Measurements from ENCODE around the gene GJB2.

The GJB2 gene

GRCh38 chr13:20192158-20192835 is 441 bp downstream of the GJB2 start:
- no peak for DNase-seq (ENCODE audit: low read depth)

DNA sequence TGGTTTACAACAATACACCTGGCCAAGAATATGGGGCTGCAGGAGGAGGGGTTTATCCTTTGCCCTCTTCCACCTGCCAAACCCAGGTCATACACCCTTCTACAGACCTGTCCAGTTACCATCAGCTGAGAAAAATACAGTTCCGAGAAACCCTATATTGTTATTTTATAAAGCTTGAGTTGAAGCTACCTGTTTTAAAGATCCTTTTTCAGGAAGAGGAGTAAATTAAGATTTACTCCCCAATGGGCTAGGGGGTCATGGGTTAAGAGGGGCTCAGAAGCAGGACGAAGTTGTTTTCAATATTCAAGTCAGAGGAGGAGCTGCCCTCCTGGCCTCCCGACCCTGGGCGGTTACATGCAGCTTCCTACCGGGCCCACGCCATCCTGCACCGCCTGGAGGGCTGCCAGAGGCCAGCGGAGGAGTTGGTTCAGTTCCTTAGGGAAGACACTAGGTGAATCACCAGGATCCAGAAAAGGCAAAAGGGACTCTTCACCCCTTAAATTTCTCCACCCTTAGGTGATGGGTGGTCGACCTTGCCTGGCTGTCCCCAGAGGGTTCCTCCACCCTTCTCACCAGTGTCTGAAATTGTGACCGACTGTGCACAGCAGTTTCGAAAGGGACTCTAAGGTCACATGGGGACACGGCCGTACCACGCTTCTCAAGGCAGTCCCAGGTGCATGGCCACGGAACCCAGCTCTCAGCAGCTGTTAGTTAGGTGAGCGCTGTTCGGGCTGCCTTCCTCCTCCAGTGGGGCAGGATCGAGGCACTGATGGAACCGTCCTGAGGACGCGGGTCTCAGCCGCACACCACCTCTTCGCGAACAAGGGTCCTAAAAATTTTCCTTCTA is 1.2 kb downstream of the GJB2 start:
- no peak for DNase-seq (ENCODE audit: low read depth)

GRCh38 chr13:20190481-20191310 is 2.0 kb downstream of the GJB2 start:
- no peak for DNase-seq (ENCODE audit: low read depth)

- DNase-seq (ENCODE audit: low read depth) = no peak
These were observed 2.7 kb downstream of the GJB2 start for GRCh38 chr13:20190076-20190475.

- no peak for DNase-seq (ENCODE audit: low read depth)
These were observed 3.8 kb downstream of the GJB2 start for GRCh38 chr13:20188667-20189553.

GRCh38 chr13:20186771-20187170 is 6.0 kb downstream of the GJB2 start:
- DNase-seq (ENCODE audit: low read depth) = no peak

GRCh38 chr13:20185366-20186056 is 7.2 kb downstream of the GJB2 start:
- no peak for DNase-seq (ENCODE audit: low read depth)

GRCh38 chr13:20182231-20182846 is 10.4 kb downstream of the GJB2 start:
- no peak for DNase-seq (ENCODE audit: low read depth)

DNA sequence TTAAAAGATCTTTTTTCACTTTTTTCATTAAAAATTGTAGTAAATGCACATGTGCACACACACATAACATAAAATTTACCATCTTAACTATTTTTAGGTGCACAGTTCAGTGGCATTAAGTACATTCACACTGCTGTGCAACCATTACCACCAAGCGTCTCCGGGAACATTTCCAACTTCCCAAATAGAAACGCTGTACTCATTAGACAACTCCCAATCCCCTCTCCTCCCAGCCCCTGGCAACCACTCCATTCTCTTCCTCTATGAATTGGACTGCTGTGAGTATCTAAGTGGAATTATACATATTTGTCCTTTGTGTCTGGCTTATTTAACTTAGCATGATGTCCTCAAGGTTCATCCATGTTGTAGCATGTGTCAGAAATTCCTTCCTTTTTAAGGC is 11.6 kb downstream of the GJB2 start:
- DNase-seq (ENCODE audit: low read depth) = no peak

- DNase-seq (ENCODE audit: low read depth) = no peak
These were observed 14.6 kb downstream of the GJB2 start for GRCh38 chr13:20178156-20178555.

DNA sequence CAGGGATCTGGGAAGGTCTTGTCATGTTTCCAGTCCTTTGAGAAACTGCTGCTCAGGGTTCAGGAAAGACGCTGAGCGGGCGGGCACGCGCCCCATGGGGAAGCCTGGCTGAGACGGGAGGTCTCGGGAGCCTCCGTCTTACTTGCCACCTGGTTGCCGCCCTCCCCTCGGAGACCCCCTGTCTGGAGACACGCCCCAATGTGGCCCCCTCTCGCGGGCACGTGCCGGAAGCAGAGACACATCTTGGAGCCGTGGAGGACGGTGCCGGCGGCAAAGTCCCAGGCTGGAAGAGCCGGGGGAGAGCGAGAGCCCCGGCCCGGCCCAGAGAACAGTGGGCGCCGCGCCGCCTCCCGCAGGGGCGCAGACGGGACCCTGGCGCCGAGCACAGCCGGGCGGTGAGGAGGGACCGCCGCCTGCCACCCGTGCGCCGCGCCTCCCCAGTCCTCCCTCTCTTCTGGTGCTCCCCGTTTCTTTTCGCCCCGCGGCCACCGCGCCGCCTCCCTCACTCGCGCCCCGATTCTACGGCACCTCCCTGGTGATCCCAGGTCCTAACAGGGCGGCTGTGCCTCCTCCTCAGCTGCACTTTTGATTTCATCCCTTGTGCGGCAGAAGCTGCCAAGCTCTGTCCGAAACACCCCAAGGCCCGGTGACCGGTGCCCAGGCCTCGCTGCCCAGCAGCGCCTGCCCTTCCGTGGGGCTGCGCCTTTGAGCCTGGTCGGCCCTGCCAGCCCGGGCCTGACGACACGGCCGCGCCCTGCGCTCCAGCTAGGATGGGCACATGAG is 15.5 kb downstream of the GJB2 start:
- DNase-seq (ENCODE audit: low read depth) = no peak

DNA sequence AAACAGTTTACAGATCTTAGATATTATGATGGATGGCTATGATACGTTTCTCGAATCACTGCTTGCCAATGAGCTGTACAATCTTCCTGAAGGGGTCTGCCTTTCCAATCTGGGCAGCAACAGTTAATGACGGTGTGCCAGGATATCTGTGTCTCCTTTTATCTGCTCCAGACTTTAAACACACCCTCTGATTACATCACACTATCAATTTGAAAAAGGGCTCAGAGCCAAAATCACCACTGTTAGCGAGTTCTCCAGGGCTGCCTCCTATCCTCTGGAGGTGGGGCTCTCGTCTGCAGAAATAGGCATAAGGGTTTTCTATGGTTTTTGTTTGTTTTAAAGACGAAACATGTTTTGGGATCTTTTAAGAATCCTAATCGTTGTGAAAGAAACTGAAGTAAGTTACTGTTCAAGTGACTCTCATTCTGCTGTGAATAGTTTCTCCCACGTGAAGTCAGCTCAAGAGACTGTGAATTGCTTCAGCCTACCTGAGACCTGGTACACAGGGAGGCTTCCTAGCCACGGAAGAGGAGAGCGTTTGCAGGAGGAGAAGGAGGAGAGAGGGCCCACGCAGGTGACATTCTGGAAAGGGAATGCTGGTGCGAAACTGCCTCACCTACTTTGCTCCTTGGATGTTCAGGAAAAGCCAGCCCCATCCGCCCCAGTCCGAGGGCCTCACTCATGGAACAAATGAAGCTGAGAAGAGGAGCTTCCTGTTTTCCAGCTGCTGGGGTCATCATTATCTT is 16.7 kb downstream of the GJB2 start:
- no peak for DNase-seq (ENCODE audit: low read depth)

DNA sequence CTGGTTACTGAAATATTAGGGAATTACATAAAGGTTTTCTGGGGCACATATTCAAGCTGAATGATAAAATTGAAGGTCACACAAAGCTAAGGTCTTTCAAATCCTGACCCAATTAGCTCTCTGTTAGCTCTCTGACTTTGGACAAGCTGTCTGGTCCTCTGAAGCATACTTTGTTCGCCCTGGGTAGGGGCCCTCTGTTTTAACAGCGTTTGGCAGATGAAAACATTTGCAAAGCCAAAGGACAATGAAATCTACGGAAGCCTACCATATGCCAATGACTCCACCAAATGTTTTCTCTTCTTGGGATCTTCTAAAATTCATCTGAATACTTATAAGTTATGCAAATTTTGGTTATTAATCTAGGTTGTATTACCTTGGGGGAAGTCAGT is 17.3 kb downstream of the GJB2 start:
- DNase-seq (ENCODE audit: low read depth) = no peak

- DNase-seq (ENCODE audit: low read depth) = no peak
These were observed 17.9 kb downstream of the GJB2 start for GRCh38 chr13:20174656-20175405.

- no peak for DNase-seq (ENCODE audit: low read depth)
These were observed 19.5 kb downstream of the GJB2 start for GRCh38 chr13:20173116-20173746.

DNA sequence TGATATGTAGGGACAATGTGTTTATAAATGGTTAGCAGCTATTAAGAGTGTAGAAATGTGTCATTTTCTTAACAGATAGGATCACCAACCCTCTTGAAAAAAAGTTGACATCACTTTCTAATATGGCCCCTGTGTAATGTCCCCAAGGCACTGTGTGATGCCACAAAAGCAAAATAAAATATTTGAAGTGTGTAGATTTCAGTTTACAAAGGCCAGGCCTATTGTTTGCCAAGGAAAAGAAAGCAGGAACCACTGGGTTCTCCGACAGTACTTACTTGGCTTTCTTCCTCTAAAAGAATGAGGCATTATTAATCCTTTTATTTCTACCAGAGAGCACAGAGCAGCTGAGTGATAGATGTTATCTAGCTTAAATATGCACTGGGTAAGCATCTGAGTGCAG is 21.4 kb downstream of the GJB2 start:
- no peak for DNase-seq (ENCODE audit: low read depth)

GRCh38 chr13:20170921-20171320 is 21.8 kb downstream of the GJB2 start:
- no peak for DNase-seq (ENCODE audit: low read depth)

DNA sequence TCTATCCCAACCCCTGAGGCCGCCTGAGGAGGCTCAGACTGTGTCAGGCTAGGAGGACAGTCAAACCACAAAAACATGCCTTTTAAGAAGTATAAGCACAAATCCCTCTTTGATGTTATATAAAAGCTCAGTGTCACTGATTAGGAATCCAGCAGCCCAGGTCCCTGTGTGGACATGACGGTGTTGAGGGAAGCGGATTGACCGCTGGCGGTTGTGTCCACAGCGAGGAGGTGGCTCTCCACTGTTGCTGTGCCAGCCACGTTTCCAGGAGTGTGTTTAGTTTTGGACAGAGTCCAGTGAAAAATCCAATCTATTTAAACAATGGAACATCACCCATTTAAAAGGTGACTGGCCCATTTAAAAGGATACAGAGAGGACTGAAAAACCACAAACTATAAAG is 24.3 kb downstream of the GJB2 start:
- no peak for DNase-seq (ENCODE audit: low read depth)

All from T-helper 22 cell (primary cell).